Measurements from ENCODE around the gene PEAK1. TPM values are rescaled to one million over a fixed set of nuclear protein-coding genes. Genes with fewer than 3 reads are reported as not detected.

The PEAK1 gene
- total RNA-seq, 2 experiments from 2014 or later, result 34.0 to 38.1 TPM

- H3K9me3 Mint-ChIP-seq, result peaks cover 12% of the 10 kb centered on the region
- H3K27me3 Mint-ChIP-seq, result peaks cover 2% of the 10 kb centered on the region
- no peaks in the 10 kb centered on the region for H3K4me1 Mint-ChIP-seq
- no peak for ATAC-seq (ENCODE audit: low read depth)
- peaks cover 16% of the 10 kb centered on the region for H3K36me3 Mint-ChIP-seq
- no peak overlapping the region for H3K27ac Mint-ChIP-seq
- no peak overlapping the region for H3K4me3 Mint-ChIP-seq
- no peak for DNase-seq
- POLR2A ChIA-PET, result no interaction called here
Measured at GRCh38 chr15:77326366-77326765, 93.5 kb downstream of the PEAK1 start.

GRCh38 chr15:77312523-77312922 lies 107.4 kb downstream of the PEAK1 start:
- DNase-seq (no peak), ATAC-seq (ENCODE audit: low read depth) (no peak)
- Mint-ChIP-seq H3K36me3 (no peaks in the 10 kb centered on the region), H3K4me1 (no peaks in the 10 kb centered on the region), H3K4me3 (no peak overlapping the region), H3K27ac (no peak overlapping the region), H3K9me3 (no peaks in the 10 kb centered on the region), H3K27me3 (no peaks in the 10 kb centered on the region)
- POLR2A ChIA-PET, result no interaction called here

GRCh38 chr15:77311618-77312398 lies 108.1 kb downstream of the PEAK1 start:
- Mint-ChIP-seq H3K27me3 (no peaks in the 10 kb centered on the region), H3K27ac (no peak overlapping the region), H3K9me3 (no peaks in the 10 kb centered on the region), H3K4me3 (no peak overlapping the region), H3K36me3 (no peaks in the 10 kb centered on the region), H3K4me1 (no peaks in the 10 kb centered on the region)
- no peak for ATAC-seq (ENCODE audit: low read depth)
- DNase-seq, result no peak
- POLR2A ChIA-PET, result no interaction called here

- ATAC-seq (ENCODE audit: low read depth), result no peak
- POLR2A ChIA-PET, result no interaction called here
- Mint-ChIP-seq H3K27me3 (no peaks in the 10 kb centered on the region), H3K4me1 (no peaks in the 10 kb centered on the region), H3K9me3 (no peaks in the 10 kb centered on the region), H3K36me3 (no peaks in the 10 kb centered on the region), H3K4me3 (no peak overlapping the region), H3K27ac (no peak overlapping the region)
- no peak for DNase-seq
Measured at GRCh38 chr15:77311020-77311419, 108.9 kb downstream of the PEAK1 start.

GRCh38 chr15:77309392-77309791 lies 110.5 kb downstream of the PEAK1 start:
- peaks cover 4% of the 10 kb centered on the region for H3K36me3 Mint-ChIP-seq
- H3K4me3 Mint-ChIP-seq, result no peak overlapping the region
- POLR2A ChIA-PET, result no interaction called here
- no peak for ATAC-seq (ENCODE audit: low read depth)
- H3K27ac Mint-ChIP-seq, result no peak overlapping the region
- H3K4me1 Mint-ChIP-seq, result no peaks in the 10 kb centered on the region
- H3K9me3 Mint-ChIP-seq, result no peaks in the 10 kb centered on the region
- H3K27me3 Mint-ChIP-seq, result no peaks in the 10 kb centered on the region
- DNase-seq, result no peak

- Mint-ChIP-seq H3K9me3 (no peaks in the 10 kb centered on the region), H3K4me3 (no peak overlapping the region), H3K27me3 (no peaks in the 10 kb centered on the region), H3K4me1 (no peaks in the 10 kb centered on the region), H3K27ac (no peak overlapping the region), H3K36me3 (peaks cover 4% of the 10 kb centered on the region)
- POLR2A ChIA-PET, result no interaction called here
- ATAC-seq (ENCODE audit: low read depth), result no peak
- DNase-seq, result no peak
Measured at GRCh38 chr15:77305953-77306352, 114.0 kb downstream of the PEAK1 start.

GRCh38 chr15:77296773-77297337 lies 123.0 kb downstream of the PEAK1 start:
- no peaks in the 10 kb centered on the region for H3K27me3 Mint-ChIP-seq
- ATAC-seq (ENCODE audit: low read depth) (no peak), DNase-seq (no peak)
- H3K4me1 Mint-ChIP-seq, result no peaks in the 10 kb centered on the region
- H3K36me3 Mint-ChIP-seq, result no peaks in the 10 kb centered on the region
- H3K4me3 Mint-ChIP-seq, result no peak overlapping the region
- no peaks in the 10 kb centered on the region for H3K9me3 Mint-ChIP-seq
- POLR2A ChIA-PET, result no interaction called here
- H3K27ac Mint-ChIP-seq, result no peak overlapping the region

- Mint-ChIP-seq H3K27me3 (no peaks in the 10 kb centered on the region), H3K27ac (no peak overlapping the region), H3K9me3 (no peaks in the 10 kb centered on the region), H3K4me1 (no peaks in the 10 kb centered on the region), H3K36me3 (no peaks in the 10 kb centered on the region), H3K4me3 (no peak overlapping the region)
- POLR2A ChIA-PET, result no interaction called here
- ATAC-seq (ENCODE audit: low read depth) (no peak), DNase-seq (no peak)
Measured at GRCh38 chr15:77295446-77295845, 124.5 kb downstream of the PEAK1 start.

- no peak overlapping the region for H3K4me3 Mint-ChIP-seq
- no peaks in the 10 kb centered on the region for H3K27me3 Mint-ChIP-seq
- DNase-seq, result no peak
- peaks cover 2% of the 10 kb centered on the region for H3K4me1 Mint-ChIP-seq
- no peaks in the 10 kb centered on the region for H3K36me3 Mint-ChIP-seq
- H3K27ac Mint-ChIP-seq, result no peak overlapping the region
- no peak for ATAC-seq (ENCODE audit: low read depth)
- POLR2A ChIA-PET, result no interaction called here
- no peaks in the 10 kb centered on the region for H3K9me3 Mint-ChIP-seq
Measured at GRCh38 chr15:77292969-77293558, 126.8 kb downstream of the PEAK1 start.

- H3K9me3 Mint-ChIP-seq, result no peaks in the 10 kb centered on the region
- no peak for ATAC-seq (ENCODE audit: low read depth)
- POLR2A ChIA-PET, result no interaction called here
- no peak for DNase-seq
- peaks cover under 1% of the 10 kb centered on the region for H3K36me3 Mint-ChIP-seq
- no peak overlapping the region for H3K27ac Mint-ChIP-seq
- H3K27me3 Mint-ChIP-seq, result no peaks in the 10 kb centered on the region
- peaks cover 2% of the 10 kb centered on the region for H3K4me1 Mint-ChIP-seq
- no peak overlapping the region for H3K4me3 Mint-ChIP-seq
Measured at GRCh38 chr15:77291107-77291506, 128.8 kb downstream of the PEAK1 start.

- H3K4me1 Mint-ChIP-seq, result peaks cover 2% of the 10 kb centered on the region
- POLR2A ChIA-PET, result no interaction called here
- no peaks in the 10 kb centered on the region for H3K27me3 Mint-ChIP-seq
- H3K4me3 Mint-ChIP-seq, result no peak overlapping the region
- H3K9me3 Mint-ChIP-seq, result no peaks in the 10 kb centered on the region
- ATAC-seq (ENCODE audit: low read depth), result no peak
- no peak overlapping the region for H3K27ac Mint-ChIP-seq
- peaks cover 19% of the 10 kb centered on the region for H3K36me3 Mint-ChIP-seq
- no peak for DNase-seq
Measured at GRCh38 chr15:77287385-77287784, 132.5 kb downstream of the PEAK1 start.

- POLR2A ChIA-PET, result no interaction called here
- Mint-ChIP-seq H3K36me3 (peaks cover 19% of the 10 kb centered on the region), H3K4me1 (peaks cover 2% of the 10 kb centered on the region), H3K4me3 (no peak overlapping the region), H3K9me3 (no peaks in the 10 kb centered on the region), H3K27me3 (no peaks in the 10 kb centered on the region), H3K27ac (no peak overlapping the region)
- DNase-seq, result no peak
- no peak for ATAC-seq (ENCODE audit: low read depth)
Measured at GRCh38 chr15:77285057-77285997, 134.6 kb downstream of the PEAK1 start.

- Mint-ChIP-seq H3K27ac (no peak overlapping the region), H3K9me3 (no peaks in the 10 kb centered on the region), H3K36me3 (peaks cover 29% of the 10 kb centered on the region), H3K27me3 (no peaks in the 10 kb centered on the region), H3K4me3 (no peak overlapping the region), H3K4me1 (peaks cover 2% of the 10 kb centered on the region)
- ATAC-seq (ENCODE audit: low read depth), result no peak
- DNase-seq, result no peak
- POLR2A ChIA-PET, result no interaction called here
Measured at GRCh38 chr15:77282333-77282732, 137.6 kb downstream of the PEAK1 start.

All from activated naive CD8-positive, alpha-beta T cell treated with anti-CD3 and anti-CD28 coated beads, Interleukin-2, amount 10 ng/mL, durations not matched to agents 7 days and 5 days (primary cell).